Neural progenitor cell (in vitro differentiated cells): ENCODE measurements around the gene FGF9. TPM values are rescaled to one million over a fixed set of nuclear protein-coding genes. Genes with fewer than 3 reads are reported as not detected.

ENCODE experiments used
- DNase-seq: peaks from one replicate; pipeline ENCODE4 v3.0.0-alpha.2; 2016; ENCODE audit warnings: low spot score
- H2AFZ ChIP-seq: fragments of 200-600 bp; sonication (generic); replicated peaks from 2 replicates; pipeline ENCODE4 v1.6.1; 2016; ENCODE audit warnings: antibody characterized with exemption
- H3F3A ChIP-seq: fragments of 200-600 bp; sonication (generic); 2 replicates; pipeline ENCODE4 v1.6.1; 2016; ENCODE audit warnings: antibody characterized with exemption, low read depth
- H3K27ac ChIP-seq: fragments of 200-600 bp; sonication (generic); 2 replicates; pipeline ENCODE4 v1.5.1; 2016; ENCODE audit warnings: mild to moderate bottlenecking
- H3K27me3 ChIP-seq: fragments of 200-600 bp; sonication (generic); 2 replicates; pipeline ENCODE4 v1.6.1; 2016; ENCODE audit warnings: mild to moderate bottlenecking, moderate library complexity
- H3K36me3 ChIP-seq: fragments of 200-600 bp; sonication (generic); 2 replicates; pipeline ENCODE4 v1.5.1; 2016
- H3K4me1 ChIP-seq: fragments of 200-600 bp; sonication (generic); 2 replicates; pipeline ENCODE4 v1.6.1; 2016; ENCODE audit warnings: mixed run types
- H3K4me2 ChIP-seq: fragments of 200-600 bp; sonication (generic); 2 replicates; pipeline ENCODE4 v1.6.1; 2016
- H3K4me3 ChIP-seq: fragments of 200-600 bp; sonication (generic); 2 replicates; pipeline ENCODE4 v1.5.1; 2016
- H3K79me2 ChIP-seq: fragments of 200-600 bp; sonication (generic); 2 replicates; pipeline ENCODE4 v1.6.1; 2016; ENCODE audit warnings: low read depth
- H3K9ac ChIP-seq: fragments of 200-600 bp; sonication (generic); 2 replicates; pipeline ENCODE4 v1.6.1; 2016
- H3K9me3 ChIP-seq: fragments of 200-600 bp; sonication (generic); 2 replicates; pipeline ENCODE4 v1.5.1; 2016; ENCODE audit warnings: low read depth
- H4K20me1 ChIP-seq: fragments of 200-600 bp; sonication (generic); 2 replicates; pipeline ENCODE4 v1.6.1; 2016; ENCODE audit warnings: low read depth
- H3K27ac Mint-ChIP-seq: 3 replicates; pipeline ENCODE4 v1.8.0; 2021; ENCODE audit warnings: mixed read lengths
- H3K27me3 Mint-ChIP-seq: 2 replicates; pipeline ENCODE4 v1.8.0; 2022; ENCODE audit warnings: low read depth, mild to moderate bottlenecking, inconsistent platforms, moderate library complexity, mixed read lengths; ENCODE audit not compliant: insufficient read depth
- H3K36me3 Mint-ChIP-seq: 3 replicates; pipeline ENCODE4 v1.8.0; 2021; ENCODE audit warnings: mixed read lengths
- H3K4me1 Mint-ChIP-seq: 3 replicates; pipeline ENCODE4 v1.8.0; 2021; ENCODE audit warnings: mixed read lengths
- H3K4me3 Mint-ChIP-seq: 3 replicates; pipeline ENCODE4 v1.8.0; 2021; ENCODE audit warnings: mild to moderate bottlenecking, moderate library complexity, mixed read lengths
- H3K9me3 Mint-ChIP-seq: 3 replicates; pipeline ENCODE4 v1.8.0; 2020; ENCODE audit warnings: mixed read lengths
- CTCF ChIP-seq: fragments of 200-600 bp; sonication (generic); IDR thresholded peaks from 2 replicates; pipeline ENCODE4 v1.5.1; 2017; ENCODE audit warnings: antibody characterized with exemption, mild to moderate bottlenecking
- EZH2 ChIP-seq: fragments of 200-600 bp; sonication (generic); IDR thresholded peaks from 2 replicates; pipeline ENCODE4 v1.6.1; 2017; ENCODE audit warnings: antibody characterized with exemption, mild to moderate bottlenecking, moderate library complexity
- EZH2phosphoT487 ChIP-seq: fragments of 200-600 bp; sonication (generic); IDR thresholded peaks from 2 replicates; pipeline ENCODE4 v1.6.1; 2017; ENCODE audit warnings: antibody characterized with exemption
- total RNA-seq: library from RNA; depleted of rRNA; stranded (reverse); fragments of >200 nt; gene quantifications from 2 replicates; pipeline ENCODE4 v1.2.3, GENCODE V29; 2015; ENCODE audit warnings: low replicate concordance

Gene FGF9
- 2.1 and 2.4 TPM in 2 replicates for total RNA-seq

GRCh38 chr13:21670883-21671619 is at the start of gene FGF9:
FGF9 (plus strand) TSS chr13:21671073; CDS start chr13:21671913, 840 bp downstream.
- peak within 1 kb of the TSS; percentile 95 for H3K4me3 Mint-ChIP-seq
- H3K27me3 ChIP-seq: peaks cover 76% of the 10 kb centered on the region
- H3K4me3 ChIP-seq: peak within 1 kb of the TSS; percentile 55
- H3K27ac Mint-ChIP-seq: peak within 1 kb of the TSS; percentile 55
- peaks cover 29% of the 10 kb centered on the region for H3K4me1 ChIP-seq
- H3K9me3 ChIP-seq: no peaks in the 10 kb centered on the region
- peaks cover 18% of the 10 kb centered on the region for H4K20me1 ChIP-seq
- TF ChIP-seq CTCF (peak; percentile 23), EZH2phosphoT487 (peak; percentile 69), EZH2 (peak; percentile 54)
- peaks cover 35% of the 10 kb centered on the region for H3K4me1 Mint-ChIP-seq
- H3K4me2 ChIP-seq: peak within 1 kb of the TSS; percentile 86
- H2AFZ ChIP-seq: peak within 1 kb of the TSS; percentile 89
- H3K27ac ChIP-seq: no peak within 1 kb of the TSS
- H3K27me3 Mint-ChIP-seq: peaks cover 32% of the 10 kb centered on the region
- no peaks in the 10 kb centered on the region for H3K79me2 ChIP-seq
- peak; percentile 96 for DNase-seq
- no peaks in the 10 kb centered on the region for H3K36me3 ChIP-seq
- no peaks in the 10 kb centered on the region for H3K9me3 Mint-ChIP-seq
- peaks cover 41% of the 10 kb centered on the region for H3F3A ChIP-seq
- no peak within 1 kb of the TSS for H3K9ac ChIP-seq
- H3K36me3 Mint-ChIP-seq: no peaks in the 10 kb centered on the region

- H3K27me3 Mint-ChIP-seq: peaks cover 4% of the 10 kb centered on the region
- H3K27me3 ChIP-seq: no peaks in the 10 kb centered on the region
- H3K4me1 ChIP-seq: no peaks in the 10 kb centered on the region
- no peak overlapping the region for H2AFZ ChIP-seq
- no peaks in the 10 kb centered on the region for H3K4me1 Mint-ChIP-seq
- peaks cover 4% of the 10 kb centered on the region for H3K36me3 ChIP-seq
- no peak for DNase-seq
- no peaks in the 10 kb centered on the region for H3F3A ChIP-seq
- TF ChIP-seq EZH2: no peak
- peak; percentile 53 for TF ChIP-seq CTCF
- no peak overlapping the region for H3K27ac Mint-ChIP-seq
- peaks cover 13% of the 10 kb centered on the region for H3K9me3 Mint-ChIP-seq
- H4K20me1 ChIP-seq: no peaks in the 10 kb centered on the region
- no peak overlapping the region for H3K9ac ChIP-seq
- H3K9me3 ChIP-seq: no peaks in the 10 kb centered on the region
- H3K4me3 ChIP-seq: no peak overlapping the region
- H3K27ac ChIP-seq: no peak overlapping the region
- H3K36me3 Mint-ChIP-seq: no peaks in the 10 kb centered on the region
- no peak overlapping the region for H3K4me3 Mint-ChIP-seq
- H3K79me2 ChIP-seq: no peaks in the 10 kb centered on the region
- H3K4me2 ChIP-seq: no peak overlapping the region
These were observed 45.5 kb upstream of the FGF9 start for GRCh38 chr13:21625366-21625765.

GRCh38 chr13:21632196-21632595 is 38.7 kb upstream of the FGF9 start:
- no peak overlapping the region for H3K27ac Mint-ChIP-seq
- no peaks in the 10 kb centered on the region for H3K4me1 Mint-ChIP-seq
- no peak for TF ChIP-seq CTCF
- TF ChIP-seq EZH2phosphoT487: no peak
- TF ChIP-seq EZH2: no peak
- Histone ChIP-seq H3K27ac (no peak overlapping the region), H3K27me3 (no peaks in the 10 kb centered on the region), H3K36me3 (peaks cover 14% of the 10 kb centered on the region), H3F3A (no peaks in the 10 kb centered on the region), H3K4me1 (no peaks in the 10 kb centered on the region), H2AFZ (no peak overlapping the region), H3K4me3 (no peak overlapping the region), H3K79me2 (no peaks in the 10 kb centered on the region), H3K4me2 (no peak overlapping the region), H3K9ac (no peak overlapping the region), H3K9me3 (no peaks in the 10 kb centered on the region), H4K20me1 (no peaks in the 10 kb centered on the region)
- peaks cover 3% of the 10 kb centered on the region for H3K27me3 Mint-ChIP-seq
- H3K36me3 Mint-ChIP-seq: no peaks in the 10 kb centered on the region
- DNase-seq: no peak
- H3K4me3 Mint-ChIP-seq: no peak overlapping the region
- peaks cover 26% of the 10 kb centered on the region for H3K9me3 Mint-ChIP-seq
